Melanocyte of skin (primary cell): ENCODE measurements around the gene ABCD1. TPM values are rescaled to one million over a fixed set of nuclear protein-coding genes. Genes with fewer than 3 reads are reported as not detected.

ENCODE experiments used
- total RNA-seq, 2 donors: library from RNA; depleted of rRNA; stranded (reverse); fragments of >200 nt; gene quantifications; 2 replicates each; pipeline ENCODE4 v1.2.3, GENCODE V29; 2012

ABCD1 gene
- total RNA-seq = 100 to 1,000 TPM in 1 of 2 donors, 10 to 100 TPM in 1; 88.4 to 114 TPM

DNA sequence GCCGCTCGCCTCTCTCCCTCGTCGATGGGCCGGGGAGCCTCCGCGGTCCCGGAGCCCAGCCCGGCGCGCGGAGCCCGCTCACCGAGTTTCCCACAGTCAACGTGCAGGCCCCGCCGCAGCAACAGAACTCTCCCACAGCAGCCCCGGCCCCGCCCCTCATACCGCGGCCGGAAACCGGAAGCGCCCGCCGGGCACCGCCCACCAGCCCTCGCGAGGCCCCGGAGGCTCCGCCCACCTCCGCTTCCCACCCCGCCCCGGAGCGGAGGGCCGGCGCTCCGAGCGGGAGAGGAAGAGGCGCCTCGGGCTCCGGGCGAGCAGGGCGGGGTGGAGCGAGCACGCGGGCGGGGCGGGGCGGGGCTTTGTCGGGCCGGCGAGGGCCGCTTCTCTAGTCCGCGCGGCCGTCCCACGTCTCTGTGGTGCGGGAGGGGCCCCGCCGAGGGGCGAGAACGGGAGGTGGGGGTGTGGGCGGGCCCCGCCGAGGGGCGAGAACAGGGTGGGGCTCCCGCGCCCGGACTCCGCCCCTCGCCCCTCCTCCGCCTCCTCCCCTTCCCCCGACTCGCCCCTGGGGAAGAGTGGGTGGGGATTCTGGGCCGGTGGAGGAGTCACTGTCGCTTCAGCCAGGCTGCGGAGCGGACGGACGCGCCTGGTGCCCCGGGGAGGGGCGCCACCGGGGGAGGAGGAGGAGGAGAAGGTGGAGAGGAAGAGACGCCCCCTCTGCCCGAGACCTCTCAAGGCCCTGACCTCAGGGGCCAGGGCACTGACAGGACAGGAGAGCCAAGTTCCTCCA is at the start of gene ABCD1, which contains the start of gene BCAP31:
TSS of gene ABCD1 (plus strand) at position 605 of the 787 bp plus-strand sequence. CDS start 411 bp downstream, outside the sequence.
TSS of gene BCAP31 (minus strand) at position 136 of the 787 bp plus-strand sequence. CDS start 1,143 bp downstream, outside the sequence.

DNA sequence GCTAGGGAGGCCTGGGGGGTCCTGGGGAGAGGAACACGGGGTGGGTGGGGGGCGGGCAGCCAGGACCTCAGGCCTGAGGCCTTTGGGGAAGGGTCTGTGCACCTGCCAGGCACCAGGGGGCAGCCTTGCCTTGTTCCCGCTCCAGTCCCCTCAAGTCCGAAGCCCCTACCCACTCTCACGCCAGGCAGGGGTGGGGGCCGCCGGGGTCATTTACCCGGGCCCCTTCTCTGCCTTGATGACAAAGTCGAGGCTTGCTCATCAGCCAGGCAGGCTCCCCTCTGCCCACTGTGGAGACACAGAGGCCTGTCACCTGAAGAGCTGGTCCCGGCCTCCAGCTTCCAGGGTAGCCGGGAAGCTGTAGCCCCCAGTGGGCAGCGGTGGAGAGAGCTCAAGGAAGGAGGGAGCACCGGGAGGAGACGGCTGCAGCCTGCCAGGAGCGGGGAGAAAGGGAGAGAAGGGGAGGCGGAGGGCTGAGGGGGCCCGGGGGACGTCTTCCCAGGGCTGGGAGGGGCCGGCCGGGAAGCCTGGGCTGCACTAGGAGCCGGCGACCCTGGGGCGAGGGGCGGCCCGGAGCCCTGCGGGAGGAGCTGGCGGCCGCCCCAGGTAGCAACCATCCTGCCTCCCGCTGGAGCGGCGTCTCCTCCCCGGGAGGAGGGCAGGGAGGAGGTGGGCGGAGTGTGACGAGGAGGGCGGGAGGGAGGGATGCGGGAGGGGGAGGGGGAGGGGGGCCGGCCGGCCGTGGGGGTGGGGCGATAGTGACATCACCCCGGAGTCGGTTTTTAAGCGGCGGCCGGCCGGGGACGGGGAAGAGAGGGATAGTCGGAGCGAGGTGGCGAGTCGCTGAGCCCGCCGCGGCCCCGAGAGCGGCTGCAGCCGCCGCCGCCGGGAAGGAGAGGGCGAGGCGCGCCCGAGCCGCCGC is 37.3 kb upstream of the ABCD1 start, which contains the start of gene SLC6A8:
TSS of gene SLC6A8 (plus strand) at position 806 of the 919 bp plus-strand sequence. CDS start 649 bp downstream, outside the sequence.

DNA sequence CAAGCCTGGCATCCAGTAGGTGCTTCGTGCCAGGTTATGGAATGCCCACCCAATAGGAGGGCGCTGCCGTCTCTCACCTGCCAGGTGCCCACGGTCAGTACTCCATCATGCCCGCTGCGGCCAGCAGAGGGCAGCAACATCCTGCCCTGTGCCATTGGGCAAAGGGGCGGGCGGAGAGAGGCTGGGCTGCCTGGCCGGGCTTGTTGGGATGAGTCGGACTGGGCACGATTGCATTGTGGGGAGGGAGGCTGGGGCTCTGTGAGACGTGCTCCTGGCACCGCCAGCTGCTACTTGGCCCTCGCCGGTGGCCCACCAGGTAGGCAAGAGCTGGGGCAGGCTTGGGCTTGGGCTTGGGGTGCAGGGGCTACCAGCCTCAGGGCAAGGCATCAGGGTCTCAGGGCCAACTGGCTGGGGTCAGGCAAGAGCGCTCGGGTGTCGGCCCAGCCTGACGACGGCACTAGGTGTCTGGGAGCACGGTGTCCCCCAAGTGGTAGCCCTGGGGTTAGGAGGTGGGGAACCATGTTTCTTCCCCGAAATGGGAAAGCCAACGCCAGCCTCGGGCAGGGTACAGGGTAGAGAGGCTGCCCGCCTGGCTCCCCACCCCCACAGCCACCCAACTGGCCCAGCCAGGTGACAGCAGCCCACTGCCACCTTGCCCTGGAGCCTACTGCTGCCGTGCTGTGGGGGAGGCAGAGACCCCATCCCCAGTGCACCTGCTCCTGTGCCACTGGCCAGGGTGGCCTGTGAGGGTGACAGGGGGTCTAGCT is 39.5 kb downstream of the ABCD1 start, which contains the start of gene PLXNB3:
TSS of gene PLXNB3 (plus strand) at position 261 of the 767 bp plus-strand sequence. CDS start 1,287 bp downstream, outside the sequence.

DNA sequence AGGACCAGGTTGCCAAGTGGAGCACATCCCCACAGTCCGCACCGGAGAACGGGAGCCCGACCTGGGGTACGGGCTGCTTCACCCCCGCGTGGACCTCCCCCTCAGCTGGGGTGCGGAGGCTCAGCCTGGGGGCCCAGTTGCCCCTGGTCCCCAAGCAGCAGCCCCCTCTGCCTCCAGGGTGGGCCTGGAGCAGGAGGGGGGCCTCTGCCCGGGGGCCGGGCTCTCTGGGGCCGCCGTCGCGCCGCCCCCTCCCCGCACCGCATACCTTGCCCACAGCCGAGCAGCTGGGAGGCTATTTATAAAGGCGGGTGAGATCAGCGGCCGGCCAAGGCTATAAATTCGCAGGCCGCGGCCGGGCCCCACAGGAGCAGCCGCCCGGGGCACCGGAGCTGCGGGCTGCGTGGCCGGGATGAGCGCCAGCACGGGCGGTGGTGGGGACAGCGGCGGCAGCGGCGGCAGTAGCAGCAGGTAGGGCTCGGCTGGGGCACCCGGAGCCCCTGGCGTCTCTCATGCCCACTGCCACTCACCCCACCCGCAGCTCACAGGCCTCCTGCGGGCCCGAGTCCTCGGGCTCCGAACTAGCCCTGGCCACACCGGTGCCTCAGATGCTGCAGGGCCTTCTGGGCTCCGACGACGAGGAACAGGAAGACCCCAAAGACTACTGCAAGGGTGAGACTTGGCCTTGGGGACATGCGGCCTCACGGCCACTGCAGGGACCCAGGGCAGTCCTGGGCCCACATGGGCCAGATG is 56.2 kb downstream of the ABCD1 start, which contains the start of gene SRPK3:
TSS of gene SRPK3 (plus strand) at position 364 of the 750 bp plus-strand sequence. CDS start at position 410, 46 bp downstream.

Other genes with a start within 250 kb of the ABCD1 start
- gene BGN, start 229.9 kb upstream of the ABCD1 start, total RNA-seq = not detected
- gene ATP2B3, start 207.2 kb upstream of the ABCD1 start, total RNA-seq = not detected
- gene CCNQ, start 125.7 kb upstream of the ABCD1 start, total RNA-seq = 10 to 100 TPM; 36.5 to 41.3 TPM
- gene DUSP9, start 77.7 kb upstream of the ABCD1 start, total RNA-seq = 1 to 10 TPM; 2.3 to 4.1 TPM
- 1 to 10 TPM in 1 of 2 donors, under 1 TPM in 1; 0.33 to 1.4 TPM for gene PNCK, start 51.0 kb upstream of the ABCD1 start, total RNA-seq
- gene SLC6A8, start 36.9 kb upstream of the ABCD1 start, total RNA-seq = 10 to 100 TPM; 46.0 to 58.8 TPM
- gene BCAP31, start 469 bp upstream of the ABCD1 start, total RNA-seq = 100 to 1,000 TPM; 150 to 223 TPM
- 1 to 10 TPM; 8.7 to 9.6 TPM for gene PLXNB3, start 39.4 kb downstream of the ABCD1 start, total RNA-seq
- under 1 TPM; under 0.01 to 0.33 TPM for gene SRPK3, start 56.2 kb downstream of the ABCD1 start, total RNA-seq
- gene IDH3G, start 69.5 kb downstream of the ABCD1 start, total RNA-seq = 10 to 100 TPM; 49.3 to 54.7 TPM
- gene SSR4, start 69.8 kb downstream of the ABCD1 start, total RNA-seq = 100 to 1,000 TPM in 1 of 2 donors, 10 to 100 TPM in 1; 93.6 to 110 TPM
- 1 to 10 TPM in 1 of 2 donors, under 1 TPM in 1; 1.00 to 1.7 TPM for gene PDZD4, start 105.7 kb downstream of the ABCD1 start, total RNA-seq
- gene L1CAM, start 161.3 kb downstream of the ABCD1 start, total RNA-seq = 100 to 1,000 TPM; 127 to 207 TPM
- under 1 TPM in 1 of 2 donors, not detected in 1; 0.33 TPM for gene AVPR2, start 179.8 kb downstream of the ABCD1 start, total RNA-seq
- 1 to 10 TPM; 2.3 to 3.8 TPM for gene ARHGAP4, start 201.4 kb downstream of the ABCD1 start, total RNA-seq
- gene NAA10, start 210.2 kb downstream of the ABCD1 start, total RNA-seq = 10 to 100 TPM; 66.4 to 89.6 TPM
- 10 to 100 TPM; 61.3 to 75.0 TPM for gene RENBP, start 219.8 kb downstream of the ABCD1 start, total RNA-seq
- gene HCFC1, start 247.0 kb downstream of the ABCD1 start, total RNA-seq = 10 to 100 TPM; 32.0 to 37.6 TPM
- gene TMEM187, start 247.9 kb downstream of the ABCD1 start, total RNA-seq = 1 to 10 TPM; 6.0 to 9.3 TPM